Measurements from ENCODE around the gene PRR14. TPM values are rescaled to one million over a fixed set of nuclear protein-coding genes. Genes with fewer than 3 reads are reported as not detected.

PRR14 gene
- total RNA-seq, 1 donor from 2014 or later, result 77.9 TPM

DNA sequence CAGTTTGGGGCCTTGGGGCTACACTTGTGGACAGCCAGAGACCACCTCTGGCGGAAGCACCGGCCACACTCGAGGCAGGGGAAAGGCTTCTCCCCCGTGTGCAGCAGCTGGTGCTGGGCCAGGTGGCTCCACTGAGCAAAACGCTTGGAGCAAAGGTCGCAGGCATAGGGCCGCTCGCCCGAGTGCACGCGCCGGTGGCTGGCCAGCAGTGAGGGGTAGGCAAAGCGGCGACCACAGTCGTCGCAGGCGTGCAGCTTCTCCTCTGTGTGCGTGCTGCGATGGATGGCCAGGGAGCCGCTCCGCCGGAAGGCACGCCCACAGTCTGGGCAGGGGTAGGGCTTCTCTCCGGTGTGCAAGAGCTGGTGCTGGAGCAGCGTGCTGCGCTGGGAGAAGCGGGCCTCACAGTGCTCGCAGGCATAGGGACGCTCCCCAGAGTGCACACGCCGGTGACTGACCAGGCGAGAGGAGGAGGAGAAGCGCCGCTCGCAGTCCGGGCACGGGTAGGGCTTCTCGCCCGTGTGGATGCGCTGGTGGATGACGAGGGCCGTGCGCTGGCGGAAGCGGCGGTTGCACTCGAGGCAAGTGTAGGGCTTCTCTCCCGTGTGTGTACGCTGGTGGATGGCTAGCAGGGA, 46.3 kb upstream of the PRR14 start:
- peaks cover 52% of the 10 kb centered on the region for H3K36me3 Mint-ChIP-seq (ENCODE audit: low read depth)
- H3K4me1 Mint-ChIP-seq, result peaks cover 7% of the 10 kb centered on the region
- no peaks in the 10 kb centered on the region for H3K9me3 Mint-ChIP-seq
- no peak for DNase-seq
- ChIA-PET POLR2A (no interaction called here), CTCF (no interaction called here)
- no peak for ATAC-seq (ENCODE audit: low read depth)
- TF ChIP-seq CTCF (IDR thresholded peaks at IDR 0.05), result no peak
- H3K27me3 Mint-ChIP-seq, result no peaks in the 10 kb centered on the region
- H3K4me3 Mint-ChIP-seq, result no peak overlapping the region
- no peak overlapping the region for H3K27ac Mint-ChIP-seq
- intact Hi-C loops (cut with micrococcal nuclease), result no loop called here

DNA sequence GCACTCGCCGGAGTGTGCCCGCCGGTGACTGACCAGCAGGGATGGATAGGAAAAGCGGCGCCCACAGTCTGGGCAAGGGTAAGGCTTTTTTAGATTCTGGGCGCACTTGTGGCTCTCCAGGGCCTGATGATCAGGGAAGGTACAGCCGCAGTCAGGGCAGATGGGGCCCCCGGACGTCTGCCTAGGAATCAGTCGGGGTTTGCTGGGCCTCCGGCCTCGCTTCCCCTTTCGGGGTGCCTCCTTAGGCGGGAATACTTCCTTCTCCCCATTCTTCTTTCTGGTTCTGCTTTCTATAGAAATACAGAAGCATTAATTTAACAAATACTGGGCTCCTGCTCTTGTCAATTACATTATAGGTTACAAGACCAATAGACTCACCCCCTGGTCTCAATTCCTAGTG, 45.6 kb upstream of the PRR14 start:
- Mint-ChIP-seq H3K4me1 (peaks cover 8% of the 10 kb centered on the region), H3K27me3 (no peaks in the 10 kb centered on the region), H3K4me3 (no peak overlapping the region), H3K9me3 (no peaks in the 10 kb centered on the region), H3K36me3 (ENCODE audit: low read depth) (peaks cover 52% of the 10 kb centered on the region), H3K27ac (no peak overlapping the region)
- no peak for TF ChIP-seq CTCF (IDR thresholded peaks at IDR 0.05)
- no peak for DNase-seq
- intact Hi-C loops (cut with micrococcal nuclease), result no loop called here
- no peak for ATAC-seq (ENCODE audit: low read depth)
- ChIA-PET CTCF (no interaction called here), POLR2A (no interaction called here)

DNA sequence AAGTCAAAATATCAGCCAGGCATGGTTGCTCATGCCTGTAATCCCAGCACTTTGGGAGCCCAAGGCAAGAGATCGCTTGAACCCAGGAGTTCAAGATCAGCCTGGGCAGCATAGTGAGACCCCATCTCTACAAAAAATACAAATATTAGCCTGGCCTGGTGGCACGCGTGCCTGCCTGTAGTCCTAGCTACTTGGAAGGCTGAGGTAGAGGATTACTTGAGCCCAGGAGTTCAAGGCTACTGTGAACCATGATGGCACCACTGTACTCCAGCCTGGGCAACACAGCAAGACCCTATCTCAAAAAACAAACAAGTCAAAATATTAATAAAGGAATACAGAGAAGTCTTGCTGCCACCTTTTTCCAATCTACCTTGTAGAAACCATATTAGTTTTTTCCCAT, 44.8 kb upstream of the PRR14 start:
- ChIA-PET CTCF (interaction anchor here (1.2 kb wide), 1 partner anchor 9 kb away, joined by 4 read pairs; no protein-coding TSS in a partner anchor), POLR2A (interaction anchor here (0.6 kb wide), 2 partner anchors 37 to 138 kb away, joined by 3 to 7 read pairs; no protein-coding TSS in a partner anchor)
- Mint-ChIP-seq H3K36me3 (ENCODE audit: low read depth) (peaks cover 52% of the 10 kb centered on the region), H3K4me1 (peaks cover 12% of the 10 kb centered on the region), H3K27ac (no peak overlapping the region), H3K9me3 (no peaks in the 10 kb centered on the region), H3K27me3 (no peaks in the 10 kb centered on the region), H3K4me3 (no peak overlapping the region)
- ATAC-seq (ENCODE audit: low read depth) (no peak), DNase-seq (no peak)
- intact Hi-C loops (cut with micrococcal nuclease), result no loop called here
- TF ChIP-seq CTCF (IDR thresholded peaks at IDR 0.05), result no peak

- no peak for DNase-seq
- intact Hi-C loops (cut with micrococcal nuclease), result no loop called here
- Mint-ChIP-seq H3K4me1 (peaks cover 19% of the 10 kb centered on the region), H3K27ac (peak overlapping the region; percentile 95), H3K36me3 (ENCODE audit: low read depth) (peaks cover 29% of the 10 kb centered on the region), H3K9me3 (no peaks in the 10 kb centered on the region), H3K27me3 (no peaks in the 10 kb centered on the region), H3K4me3 (peak overlapping the region; percentile 93)
- CTCF ChIA-PET, result interaction anchor here (0.6 to 3.5 kb wide), 3 partner anchors 19 to 160 kb away, joined by 3 to 12 read pairs (median 3); no protein-coding TSS in a partner anchor
- no peak for TF ChIP-seq CTCF (IDR thresholded peaks at IDR 0.05)
- ATAC-seq (ENCODE audit: low read depth), result peak; percentile 43
- POLR2A ChIA-PET, result interaction anchor here (0.6 to 2.3 kb wide), 27 partner anchors 10 to 851 kb away, joined by 3 to 15 read pairs (median 6); partner anchors contain the start of genes PRR14, PYDC1, SEPTIN1 and ZNF688
These were observed 41.5 kb upstream of the PRR14 start for GRCh38 chr16:30609002-30609925.
